K562 treated with DMSO at 1 percent for 48 hours (cell line): Measurements from ENCODE around the gene JDP2. TPM values are rescaled to one million over a fixed set of nuclear protein-coding genes. Genes with fewer than 3 reads are reported as not detected.

Source experiments
- total RNA-seq: library from RNA; unstranded; fragments of 300-600 nt; gene quantifications from 2 replicates; pipeline ENCODE4 v1.2.3, GENCODE V29; 2022; ENCODE audit warnings: low replicate concordance; ENCODE audit errors: extremely low read depth

The JDP2 gene, protein sequence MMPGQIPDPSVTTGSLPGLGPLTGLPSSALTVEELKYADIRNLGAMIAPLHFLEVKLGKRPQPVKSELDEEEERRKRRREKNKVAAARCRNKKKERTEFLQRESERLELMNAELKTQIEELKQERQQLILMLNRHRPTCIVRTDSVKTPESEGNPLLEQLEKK
- total RNA-seq: not detected in 2 replicates

DNA sequence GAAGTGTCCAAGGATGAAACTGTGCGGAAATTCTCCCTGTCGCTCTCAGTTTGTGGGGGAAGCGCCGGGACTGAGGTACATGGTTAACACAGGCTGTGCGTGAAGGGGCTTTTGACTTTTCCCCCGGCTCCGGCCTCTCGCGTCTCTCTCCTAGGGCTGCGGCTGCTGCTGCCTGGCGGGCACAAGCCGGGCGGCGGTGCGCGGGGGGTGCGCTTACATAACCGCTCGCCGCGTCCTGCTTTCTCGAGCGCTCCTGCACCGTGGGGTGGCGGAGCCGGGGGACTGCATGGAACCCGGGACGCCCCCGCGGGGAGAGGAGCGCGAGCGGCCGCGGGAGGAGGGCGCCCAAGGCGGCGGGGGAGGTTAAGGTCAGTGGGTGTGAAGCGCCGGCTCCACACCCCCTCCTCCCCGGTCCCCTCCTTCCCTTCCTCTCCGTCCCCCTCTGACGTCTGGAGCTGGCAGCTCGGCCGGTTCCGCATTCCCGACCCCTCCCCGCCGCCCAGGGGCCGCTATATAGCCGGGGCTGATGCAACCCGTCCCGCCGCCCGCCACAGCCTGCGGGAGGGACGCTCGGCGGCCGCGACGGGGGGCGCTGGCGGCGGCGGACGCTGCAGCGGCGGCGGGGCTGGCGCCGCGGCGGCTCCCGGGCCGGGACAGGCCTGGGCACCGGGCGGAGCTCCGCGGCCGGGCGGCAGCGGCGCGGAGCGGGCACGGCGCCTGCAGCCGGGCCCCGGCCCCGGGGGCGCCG, at the start of gene JDP2:
TSS of gene JDP2 (plus strand) at position 541 of the 748 bp plus-strand sequence. CDS start 9,899 bp downstream, outside the sequence.

DNA sequence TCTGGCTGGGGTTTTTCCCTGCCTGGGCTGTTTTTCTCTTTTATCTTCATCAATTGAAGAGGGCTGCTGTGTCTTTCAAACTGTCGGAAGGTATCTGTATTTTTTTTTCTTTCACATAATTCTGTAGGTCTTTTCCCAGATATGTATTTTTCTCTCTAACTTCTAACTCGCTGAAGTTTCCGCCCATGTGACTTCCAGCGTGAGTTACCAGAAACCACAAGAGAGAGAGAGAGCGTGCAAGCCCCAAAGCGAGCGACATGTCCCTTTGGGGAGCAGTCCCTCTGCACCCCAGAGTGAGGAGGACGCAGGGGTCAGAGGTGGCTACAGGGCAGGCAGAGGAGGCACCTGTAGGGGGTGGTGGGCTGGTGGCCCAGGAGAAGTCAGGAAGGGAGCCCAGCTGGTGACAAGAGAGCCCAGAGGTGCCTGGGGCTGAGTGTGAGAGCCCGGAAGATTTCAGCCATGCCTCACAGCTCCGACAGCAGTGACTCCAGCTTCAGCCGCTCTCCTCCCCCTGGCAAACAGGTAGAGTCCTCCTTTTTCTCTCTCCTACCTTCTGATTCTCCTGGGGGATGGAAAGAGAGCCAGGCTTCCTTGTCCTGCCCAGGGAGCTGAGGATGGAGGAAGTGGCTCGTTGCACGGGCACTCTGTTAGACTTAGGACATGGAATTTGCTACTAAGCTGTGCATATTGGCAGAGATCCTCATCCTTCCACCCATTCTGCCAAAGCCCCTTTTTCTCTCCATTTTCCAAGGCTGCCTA, 94.6 kb downstream of the JDP2 start, which contains the start of gene BATF:
TSS of gene BATF (plus strand) at position 246 of the 759 bp plus-strand sequence. CDS start at position 460, 214 bp downstream.

Other genes with a start within 250 kb of the JDP2 start
- gene FOS, start 149.2 kb upstream of the JDP2 start, total RNA-seq: not detected in 2 replicates
- not detected in 2 replicates for gene BATF, start 94.4 kb downstream of the JDP2 start, total RNA-seq
- gene FLVCR2, start 150.6 kb downstream of the JDP2 start, total RNA-seq: not detected in 2 replicates
- gene ERG28, start 232.9 kb downstream of the JDP2 start, total RNA-seq: not detected in 2 replicates
- gene TTLL5, start 233.2 kb downstream of the JDP2 start, total RNA-seq: not detected in 2 replicates